LNCAP (cell line): Measurements from ENCODE around the gene SLC17A7.

Experiments
- TF ChIP-seq, protein P1 (sequence below): fragments of 450-650 bp; IDR thresholded peaks from 2 replicates; pipeline ENCODE4 v1.5.1; 2017; ENCODE audit warnings: mild to moderate bottlenecking

Gene SLC17A7

GRCh38 chr19:49441210-49441959 lies at the start of gene SLC17A7:
TSS of gene SLC17A7 (minus strand) at chr19:49441527. CDS start at chr19:49441379, 148 bp downstream.
- TF ChIP-seq, protein P1, sequence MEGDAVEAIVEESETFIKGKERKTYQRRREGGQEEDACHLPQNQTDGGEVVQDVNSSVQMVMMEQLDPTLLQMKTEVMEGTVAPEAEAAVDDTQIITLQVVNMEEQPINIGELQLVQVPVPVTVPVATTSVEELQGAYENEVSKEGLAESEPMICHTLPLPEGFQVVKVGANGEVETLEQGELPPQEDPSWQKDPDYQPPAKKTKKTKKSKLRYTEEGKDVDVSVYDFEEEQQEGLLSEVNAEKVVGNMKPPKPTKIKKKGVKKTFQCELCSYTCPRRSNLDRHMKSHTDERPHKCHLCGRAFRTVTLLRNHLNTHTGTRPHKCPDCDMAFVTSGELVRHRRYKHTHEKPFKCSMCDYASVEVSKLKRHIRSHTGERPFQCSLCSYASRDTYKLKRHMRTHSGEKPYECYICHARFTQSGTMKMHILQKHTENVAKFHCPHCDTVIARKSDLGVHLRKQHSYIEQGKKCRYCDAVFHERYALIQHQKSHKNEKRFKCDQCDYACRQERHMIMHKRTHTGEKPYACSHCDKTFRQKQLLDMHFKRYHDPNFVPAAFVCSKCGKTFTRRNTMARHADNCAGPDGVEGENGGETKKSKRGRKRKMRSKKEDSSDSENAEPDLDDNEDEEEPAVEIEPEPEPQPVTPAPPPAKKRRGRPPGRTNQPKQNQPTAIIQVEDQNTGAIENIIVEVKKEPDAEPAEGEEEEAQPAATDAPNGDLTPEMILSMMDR: no peak

DNA sequence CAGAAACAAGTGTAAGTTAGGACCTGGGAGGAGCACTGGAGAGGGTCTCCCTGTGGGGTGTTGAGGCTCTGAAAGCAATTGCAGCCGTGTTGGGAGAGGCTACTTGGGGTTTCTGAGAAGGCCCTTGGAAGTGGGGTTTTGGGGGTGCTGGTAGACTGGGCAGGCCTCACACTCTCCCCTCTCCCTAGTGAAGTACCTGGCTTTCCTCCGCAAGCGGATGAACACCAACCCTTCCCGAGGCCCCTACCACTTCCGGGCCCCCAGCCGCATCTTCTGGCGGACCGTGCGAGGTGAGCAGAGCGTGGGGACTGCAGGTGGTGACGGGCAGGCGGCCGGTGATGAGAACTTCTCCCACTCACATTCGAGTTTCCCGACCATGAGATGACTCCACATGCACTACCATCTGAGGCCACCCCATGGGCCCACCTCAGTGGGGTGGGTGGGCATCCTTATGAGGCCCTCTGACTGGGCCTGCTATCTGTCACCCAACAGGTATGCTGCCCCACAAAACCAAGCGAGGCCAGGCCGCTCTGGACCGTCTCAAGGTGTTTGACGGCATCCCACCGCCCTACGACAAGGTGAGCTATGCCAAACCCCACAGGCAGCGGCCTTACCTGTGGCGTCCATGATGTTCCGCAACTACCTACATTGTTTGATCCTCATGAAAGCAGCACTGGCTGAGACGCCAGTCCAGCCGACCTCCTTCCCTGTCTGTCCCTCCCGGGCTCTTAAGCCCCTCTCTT lies 49.1 kb upstream of the SLC17A7 start:
- TF ChIP-seq, protein P1: no peak

- TF ChIP-seq, protein P1: peak; percentile 63
Measured at GRCh38 chr19:49489601-49490167, 48.4 kb upstream of the SLC17A7 start.

GRCh38 chr19:49488863-49489537 lies 47.7 kb upstream of the SLC17A7 start:
- TF ChIP-seq, protein P1: no peak

DNA sequence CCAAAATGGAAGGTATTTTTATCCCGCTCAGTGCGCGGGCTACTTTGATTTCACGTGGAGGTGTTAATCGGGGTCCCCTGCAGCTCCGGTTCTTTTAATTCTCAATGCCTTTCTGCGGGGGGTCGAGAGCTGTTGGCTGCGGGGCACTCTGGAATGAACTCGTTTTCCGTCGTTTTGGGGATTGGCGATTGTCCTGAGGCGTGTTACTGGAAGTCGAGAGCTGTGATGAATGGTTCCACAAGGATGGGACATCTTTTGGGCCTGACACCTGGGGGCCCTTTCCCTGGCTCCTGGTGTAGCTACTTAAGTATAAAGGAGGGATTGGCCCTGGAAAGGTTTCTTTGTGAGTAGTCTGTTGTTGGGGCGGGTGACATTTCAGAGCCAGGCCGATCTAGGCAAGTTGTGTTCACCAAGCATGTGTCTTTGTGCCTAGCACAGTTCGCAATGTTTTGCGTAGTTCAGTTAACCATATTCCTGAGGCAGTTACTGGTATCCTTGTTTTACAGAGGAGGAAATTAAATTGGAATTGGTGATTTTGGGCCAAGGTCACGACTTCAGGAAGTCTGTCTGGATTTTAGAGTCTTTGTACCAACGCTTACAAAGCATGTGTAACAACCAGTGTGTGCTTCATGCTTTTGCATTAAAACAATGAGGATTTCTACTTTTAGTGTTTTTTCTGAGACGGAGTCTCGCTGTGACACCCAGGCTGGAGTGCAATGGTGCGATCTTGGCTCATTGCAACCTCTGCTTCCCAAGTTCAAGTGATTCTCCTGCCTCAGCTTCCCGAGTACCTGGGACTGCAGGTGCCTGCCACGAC lies 46.9 kb upstream of the SLC17A7 start:
- TF ChIP-seq, protein P1: no peak

DNA sequence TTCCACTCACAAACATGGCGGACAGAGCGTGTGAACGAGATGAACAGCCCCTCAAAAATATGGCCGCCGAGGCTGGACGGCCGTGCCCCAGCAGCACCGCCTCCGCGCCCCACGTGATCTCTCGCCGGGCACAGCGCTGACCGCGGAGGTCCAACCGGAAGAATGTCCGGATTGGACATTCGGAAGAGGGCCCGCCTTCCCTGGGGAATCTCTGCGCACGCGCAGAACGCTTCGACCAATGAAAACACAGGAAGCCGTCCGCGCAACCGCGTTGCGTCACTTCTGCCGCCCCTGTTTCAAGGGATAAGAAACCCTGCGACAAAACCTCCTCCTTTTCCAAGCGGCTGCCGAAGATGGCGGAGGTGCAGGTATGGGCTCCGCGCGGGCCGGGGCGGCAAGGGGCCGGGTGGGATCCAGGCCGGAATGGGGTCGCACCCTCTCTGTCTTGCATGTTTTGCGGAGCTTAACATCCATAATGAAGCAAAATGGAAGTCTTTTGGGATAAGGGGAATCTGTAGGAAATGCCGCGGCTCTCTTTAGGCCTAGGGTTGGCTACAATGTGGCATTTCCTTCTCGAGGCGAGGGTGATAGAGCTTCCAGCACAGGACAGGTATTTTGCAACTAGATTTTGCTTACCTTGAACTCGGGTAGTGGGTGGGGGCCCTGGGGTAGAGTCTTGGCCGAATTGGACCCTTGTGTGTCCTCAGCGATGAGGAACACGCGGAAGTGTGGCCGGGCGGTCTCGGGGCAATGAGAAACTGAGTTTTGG lies 46.1 kb upstream of the SLC17A7 start, which contains the start of gene RPL13A:
Gene RPL13A, plus strand, starts transcription at position 332 of the 769 bp plus-strand sequence. Its CDS starts 22 bp downstream, at position 354.
- TF ChIP-seq, protein P1: no peak
